A673 (cell line): ENCODE data around the gene CCL1.

Experiments used
- CTCF ChIP-seq: fragments of 300-800, 200-600 bp; sonication (generic); conservative IDR thresholded peaks from 2 replicates; pipeline ENCODE4 v1.5.1; 2017; ENCODE audit warnings: low read depth, mild to moderate bottlenecking, antibody characterized with exemption, low read length, moderate library complexity, mixed read lengths
- EZH2 ChIP-seq: fragments of 200-600 bp; sonication (generic); IDR thresholded peaks from 2 replicates; pipeline ENCODE4 v1.6.1; 2017; ENCODE audit warnings: borderline replicate concordance, low read depth, mild to moderate bottlenecking, mixed read lengths, antibody characterized with exemption, low read length; ENCODE audit not compliant: poor library complexity, severe bottlenecking

GRCh38 chr17:34401165-34401564 lies 38.1 kb upstream of the CCL1 start:
- TF ChIP-seq CTCF = no peak
- no peak for TF ChIP-seq EZH2
